Natural killer cell (primary cell): ENCODE measurements around the gene FAM131A. TPM values are rescaled to one million over a fixed set of nuclear protein-coding genes. Genes with fewer than 3 reads are reported as not detected.

Experiments used
- ATAC-seq, 3 donors: fragments of 150-1000 bp in 2 of 3; fragments of 200-7000 bp in 1 of 3; cut with Tn5 transposase; 1 replicate in 1 of 3; 2 replicates in 2 of 3; pipeline ENCODE4 v1.10.0; 2021; ENCODE audit warnings: mild to moderate bottlenecking in 2 of 3, moderate library complexity in 2 of 3
- DNase-seq, 2 donors: peaks; one replicate each; pipeline versions ENCODE4 v3.0.0 to v3.0.0-alpha.2; 2013 to 2021; ENCODE audit warnings: mixed read lengths in 1 of 2
- H3K27ac ChIP-seq: one replicate; pipeline ENCODE4 v1.5.1; 2013; ENCODE audit warnings: mild to moderate bottlenecking, low read length
- H3K27me3 ChIP-seq: one replicate; pipeline ENCODE4 v1.6.1; 2013; ENCODE audit warnings: low read length; ENCODE audit not compliant: control insufficient read depth, insufficient read depth
- H3K36me3 ChIP-seq: one replicate; pipeline ENCODE4 v1.6.1; 2013; ENCODE audit warnings: low read length; ENCODE audit not compliant: control insufficient read depth, insufficient read depth
- H3K4me1 ChIP-seq: one replicate; pipeline ENCODE4 v1.6.1; 2013; ENCODE audit warnings: low read length; ENCODE audit not compliant: control insufficient read depth, insufficient read depth
- H3K4me3 ChIP-seq: one replicate; pipeline ENCODE4 v1.5.1; 2013; ENCODE audit warnings: low read length
- H3K9me3 ChIP-seq: one replicate; pipeline ENCODE4 v1.6.1; 2013; ENCODE audit warnings: low read length; ENCODE audit not compliant: control insufficient read depth, insufficient read depth
- H3K27ac Mint-ChIP-seq, 2 donors: one replicate each; pipeline ENCODE4 v1.8.0; 2022; ENCODE audit warnings: mild to moderate bottlenecking in 2 of 2, mixed read lengths in 2 of 2, moderate library complexity in 1 of 2
- H3K27me3 Mint-ChIP-seq, 2 donors: one replicate each; pipeline ENCODE4 v1.8.0; 2022; ENCODE audit warnings: low read depth in 2 of 2, mixed read lengths in 2 of 2
- H3K36me3 Mint-ChIP-seq: one replicate; pipeline ENCODE4 v1.8.0; 2022; ENCODE audit warnings: mixed read lengths
- H3K4me1 Mint-ChIP-seq, 2 donors: one replicate each; pipeline ENCODE4 v1.8.0; 2022; ENCODE audit warnings: mixed read lengths in 2 of 2
- H3K4me3 Mint-ChIP-seq: one replicate; pipeline ENCODE4 v1.8.0; 2022; ENCODE audit warnings: mild to moderate bottlenecking, moderate library complexity, mixed read lengths
- H3K9me3 Mint-ChIP-seq, 2 donors: one replicate each; pipeline ENCODE4 v1.8.0; 2022; ENCODE audit warnings: mixed read lengths in 2 of 2
- CTCF ChIP-seq: fragments of 200-600 bp; IDR thresholded peaks from one replicate; pipeline ENCODE4 v1.8.0; 2022; ENCODE audit warnings: antibody characterized with exemption
- WGBS: methylation state at CpG from one replicate; pipeline ENCODE4 v1.1.7; 2013; ENCODE audit warnings: missing lambda C conversion rate; ENCODE audit not compliant: insufficient coverage; 5-methylcytosine and 5-hydroxymethylcytosine counted together
- intact Hi-C: fragments of 100-400 bp; cut with micrococcal nuclease; formaldehyde crosslinking; loops from one replicate; pipeline ENCODE4 v1.14.2; 2022
- total RNA-seq, 4 donors: library from RNA; stranded (reverse); fragments of 120-200 nt in 1 of 4; gene quantifications; one replicate each; pipeline versions ENCODE4 v1.2.3 to v1.2.4, GENCODE V29; 2013 to 2022

Gene FAM131A
- total RNA-seq, 3 donors from 2014 or later (not counting 1 experiment from before 2014, with no cell fraction given): 6.9 to 8.8 (median 8.5) TPM

DNA sequence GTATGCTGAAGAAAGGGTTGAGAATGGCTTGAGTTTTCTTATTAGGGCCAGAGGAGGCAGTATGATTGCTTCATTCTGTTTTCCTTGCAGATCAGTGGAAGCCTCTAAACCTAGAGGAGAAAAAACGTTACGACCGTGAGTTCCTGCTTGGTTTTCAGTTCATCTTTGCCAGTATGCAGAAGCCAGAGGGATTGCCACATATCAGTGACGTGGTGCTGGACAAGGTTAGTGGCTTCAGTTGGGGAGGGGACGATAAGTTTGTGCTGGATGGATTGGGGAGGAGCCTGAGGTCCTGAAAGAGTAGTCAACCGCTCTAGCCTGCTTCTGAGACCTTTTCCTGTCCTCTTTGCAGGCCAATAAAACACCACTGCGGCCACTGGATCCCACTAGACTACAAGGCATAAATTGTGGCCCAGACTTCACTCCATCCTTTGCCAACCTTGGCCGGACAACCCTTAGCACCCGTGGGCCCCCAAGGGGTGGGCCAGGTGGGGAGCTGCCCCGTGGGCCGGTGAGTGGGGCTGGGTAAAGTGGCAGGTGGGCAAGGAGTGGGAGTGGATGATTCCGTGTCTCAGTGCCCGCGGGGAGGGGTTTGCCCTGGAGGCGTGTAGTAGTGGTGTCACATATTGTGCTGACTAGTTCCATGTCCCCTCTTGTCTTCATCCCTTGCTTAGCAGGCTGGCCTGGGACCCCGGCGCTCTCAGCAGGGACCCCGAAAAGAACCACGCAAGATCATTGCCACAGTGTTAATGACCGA is 14.5 kb upstream of the FAM131A start:
- H3K4me3 Mint-ChIP-seq: no peak overlapping the region
- no peak for DNase-seq
- no peak overlapping the region for H3K4me3 ChIP-seq
- peaks cover 38% of the 10 kb centered on the region for H3K36me3 Mint-ChIP-seq
- no peak for TF ChIP-seq CTCF
- H3K27me3 Mint-ChIP-seq: no peaks in the 10 kb centered on the region
- peak overlapping the region in 1 of 2 donors; percentile 28 for H3K27ac Mint-ChIP-seq
- H3K9me3 ChIP-seq: no peaks in the 10 kb centered on the region
- no peaks in the 10 kb centered on the region for H3K27me3 ChIP-seq
- intact Hi-C loops: no loop called here
- 96% methylated on average over 20 of the region's 20 CpGs for WGBS
- peaks cover 83% of the 10 kb centered on the region for H3K36me3 ChIP-seq
- H3K4me1 Mint-ChIP-seq: peaks cover 12 to 31% of the 10 kb centered on the region in 2 donors
- peaks cover 11% of the 10 kb centered on the region for H3K4me1 ChIP-seq
- no peaks in the 10 kb centered on the region for H3K9me3 Mint-ChIP-seq
- ATAC-seq: no peak
- H3K27ac ChIP-seq: no peak overlapping the region

DNA sequence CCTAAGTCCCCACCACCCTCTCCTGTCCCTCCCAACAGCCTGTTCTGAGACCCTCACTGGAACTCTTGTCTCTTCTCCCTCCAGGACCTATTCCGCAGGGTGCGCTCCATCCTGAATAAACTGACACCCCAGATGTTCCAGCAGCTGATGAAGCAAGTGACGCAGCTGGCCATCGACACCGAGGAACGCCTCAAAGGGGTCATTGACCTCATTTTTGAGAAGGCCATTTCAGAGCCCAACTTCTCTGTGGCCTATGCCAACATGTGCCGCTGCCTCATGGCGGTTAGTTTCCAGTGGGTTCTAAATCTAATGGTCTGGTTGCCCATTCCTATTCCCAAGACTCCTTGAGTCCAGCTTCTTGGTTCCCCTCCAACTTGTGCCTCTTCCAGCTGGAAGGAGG is 13.7 kb upstream of the FAM131A start:
- peak overlapping the region in 1 of 2 donors; percentile 24 for H3K27ac Mint-ChIP-seq
- intact Hi-C loops: no loop called here

GRCh38 chr3:184325269-184325668 is 12.1 kb upstream of the FAM131A start:
- peaks cover 54% of the 10 kb centered on the region for H3K36me3 Mint-ChIP-seq

More for the DNA sequence above, 13.7 kb upstream of the FAM131A start:
- DNase-seq (no peak), ATAC-seq (no peak)
- Mint-ChIP-seq H3K9me3 (no peaks in the 10 kb centered on the region), H3K4me3 (no peak overlapping the region), H3K4me1 (peaks cover 10 to 30% of the 10 kb centered on the region in 2 donors), H3K27me3 (no peaks in the 10 kb centered on the region), H3K36me3 (peaks cover 42% of the 10 kb centered on the region)
- no peaks in the 10 kb centered on the region for H3K27me3 ChIP-seq
- H3K4me3 ChIP-seq: no peak overlapping the region
- no peak for TF ChIP-seq CTCF
- 98% methylated on average over 8 of the region's 8 CpGs for WGBS
- H3K27ac ChIP-seq: no peak overlapping the region
- peaks cover 91% of the 10 kb centered on the region for H3K36me3 ChIP-seq
- no peaks in the 10 kb centered on the region for H3K9me3 ChIP-seq
- H3K4me1 ChIP-seq: peaks cover 11% of the 10 kb centered on the region

More at GRCh38 chr3:184325269-184325668, 12.1 kb upstream of the FAM131A start:
- H3K4me3 Mint-ChIP-seq: no peak overlapping the region
- Histone ChIP-seq H3K36me3 (peaks cover 94% of the 10 kb centered on the region), H3K9me3 (no peaks in the 10 kb centered on the region), H3K27me3 (no peaks in the 10 kb centered on the region), H3K4me1 (peaks cover 3% of the 10 kb centered on the region), H3K27ac (no peak overlapping the region), H3K4me3 (no peak overlapping the region)
- intact Hi-C loops: no loop called here
- H3K27me3 Mint-ChIP-seq: no peaks in the 10 kb centered on the region
- ATAC-seq (no peak), DNase-seq (no peak)
- no peak for TF ChIP-seq CTCF
- peaks cover 10 to 24% of the 10 kb centered on the region in 2 donors for H3K4me1 Mint-ChIP-seq
- H3K9me3 Mint-ChIP-seq: no peaks in the 10 kb centered on the region
- peak overlapping the region; percentile 47 to 65 for H3K27ac Mint-ChIP-seq
- 95% methylated on average over 13 of the region's 13 CpGs for WGBS
